K562 (cell line): ENCODE results near the gene PLP2. TPM values are rescaled to one million over a fixed set of nuclear protein-coding genes. Genes with fewer than 3 reads are reported as not detected.

ENCODE experiments used
- ATAC-seq: fragments of 200-7000 bp; cut with Tn5 transposase; 3 replicates; pipeline ENCODE4 v1.9.1; 2020; ENCODE audit warnings: moderate library complexity
- BruUV-seq: library from RNA; stranded (reverse); fragments of 400-500 nt; replicated peaks from 2 replicates; lab custom pipeline; 2021; lab: Mats Ljungman, UMichigan
- CTCF ChIA-PET: fragments of 300-600 bp; formaldehyde crosslinking; extraction: SDS; loops from one replicate; lab custom pipeline; 2021; ENCODE audit warnings: low intra/inter-chr PET ratio; lab: Yijun Ruan, JAX
- POLR2A ChIA-PET: fragments of 300-600, 350-650 bp; sonication (Branson Sonifier 250); formaldehyde crosslinking; extraction: SDS; loops from one replicate; lab custom pipeline; 2021; ENCODE audit warnings: antibody characterized with exemption, inconsistent platforms; lab: Yijun Ruan, JAX
- DNase-seq, 4 experiments: peaks; one replicate each; pipeline versions ENCODE4 v3.0.0 to v3.0.0-alpha.2; 2011 to 2018; ENCODE audit warnings: low spot score in 3 of 4, mixed read lengths in 3 of 4; ENCODE audit errors: extremely low read depth in 1 of 4
- FAIRE-seq: peaks from 2 replicates; lab custom pipeline; 2011; peaks lifted over from hg19 to GRCh38; lab: Jason Lieb, UNC
- H2AFZ ChIP-seq: 2 replicates; pipeline ENCODE4 v1.6.0; 2011; ENCODE audit warnings: low read depth, low read length, control low read depth, inconsistent platforms
- H3K27ac ChIP-seq: fragments of 200-600 bp; 3 replicates; pipeline ENCODE4 v1.8.0; 2011; ENCODE audit warnings: low read depth, mild to moderate bottlenecking, control low read depth, inconsistent platforms, low read length, moderate library complexity, mixed read lengths; ENCODE audit errors: extremely low read depth
- H3K27me3 ChIP-seq, 2 experiments: fragments of 300-600 bp in 1 of 2; 2 replicates in 1 of 2; 3 replicates in 1 of 2; pipeline versions ENCODE4 v1.6.0 to v1.8.0; 2011; ENCODE audit warnings: inconsistent platforms in 2 of 2, low read length in 2 of 2, mild to moderate bottlenecking in 1 of 2, mixed read lengths in 1 of 2, moderate library complexity in 1 of 2; ENCODE audit not compliant: control insufficient read depth in 2 of 2, insufficient read depth in 2 of 2
- H3K36me3 ChIP-seq: fragments of 300-600 bp; 3 replicates; pipeline ENCODE4 v1.8.0; 2011; ENCODE audit warnings: mild to moderate bottlenecking, low read length, inconsistent platforms; ENCODE audit not compliant: control insufficient read depth, insufficient read depth
- H3K4me1 ChIP-seq, 2 experiments: fragments of 200-600 bp in 1 of 2; replicated peaks in 1 of 2; 2 replicates in 1 of 2; 3 replicates in 1 of 2; pipeline versions ENCODE4 v1.5.1 to v1.8.0; 2011; ENCODE audit warnings: inconsistent platforms in 2 of 2, low read length in 2 of 2, mild to moderate bottlenecking in 1 of 2, mixed read lengths in 1 of 2, moderate library complexity in 1 of 2; ENCODE audit not compliant: control insufficient read depth in 2 of 2, insufficient read depth in 2 of 2
- H3K4me2 ChIP-seq: 2 replicates; pipeline ENCODE4 v1.6.1; 2011; ENCODE audit warnings: low read length, control low read depth, inconsistent platforms, mixed read lengths; ENCODE audit not compliant: insufficient read depth
- H3K4me3 ChIP-seq: fragments of 200-600 bp; sonication (generic), shearing (Covaris generic); 2 replicates; pipeline ENCODE4 v1.5.1; 2016; ENCODE audit warnings: control low read depth, inconsistent platforms
- H3K79me2 ChIP-seq: fragments of 200-600 bp; 3 replicates; pipeline ENCODE4 v1.8.0; 2011; ENCODE audit warnings: low read length, inconsistent platforms; ENCODE audit not compliant: control insufficient read depth, insufficient read depth
- H3K9ac ChIP-seq, 2 experiments: 2 replicates each; pipeline versions ENCODE4 v1.6.0 to v1.6.1; 2011; ENCODE audit warnings: low read depth in 2 of 2, low read length in 2 of 2, control low read depth in 1 of 2, inconsistent platforms in 1 of 2, mild to moderate bottlenecking in 1 of 2, mixed read lengths in 1 of 2; ENCODE audit not compliant: insufficient read depth in 1 of 2
- H3K9me1 ChIP-seq: one replicate; pipeline ENCODE4 v1.6.0; 2011; ENCODE audit warnings: inconsistent platforms, mild to moderate bottlenecking, low read length, moderate library complexity; ENCODE audit not compliant: control insufficient read depth, insufficient read depth
- H3K9me3 ChIP-seq: replicated peaks from 2 replicates; pipeline ENCODE4 v1.5.1; 2011; ENCODE audit warnings: low read depth, low read length, inconsistent platforms; ENCODE audit not compliant: control insufficient read depth, insufficient read depth
- H4K20me1 ChIP-seq: replicated peaks from 2 replicates; pipeline ENCODE4 v1.6.1; 2011; ENCODE audit warnings: low read length, inconsistent platforms, mixed read lengths; ENCODE audit not compliant: control insufficient read depth, insufficient read depth
- ATF1 ChIP-seq, 2 experiments: fragments of 450-650 bp in 1 of 2; IDR thresholded peaks; 2 replicates each; pipeline ENCODE4 v1.6.1; 2016; ENCODE audit warnings: missing compliant biosample characterization in 1 of 2, missing genetic modification characterization in 1 of 2
- CREB3L1 ChIP-seq: fragments of 450-650 bp; IDR thresholded peaks from 2 replicates; pipeline ENCODE4 v1.6.1; 2014; ENCODE audit warnings: low read depth, mild to moderate bottlenecking, moderate library complexity, borderline replicate concordance
- MAFG ChIP-seq: fragments of 450-650 bp; conservative IDR thresholded peaks from 2 replicates; pipeline ENCODE4 v1.6.1; 2016; ENCODE audit warnings: missing genetic modification characterization, missing compliant biosample characterization
- TAF9B ChIP-seq: fragments of 450-650 bp; IDR thresholded peaks from 2 replicates; pipeline ENCODE4 v1.6.1; 2018; ENCODE audit warnings: mild to moderate bottlenecking; ENCODE audit not compliant: partially characterized antibody
- TRIM24 ChIP-seq, 2 experiments: fragments of 450-650 bp; IDR thresholded peaks; 2 replicates each; pipeline ENCODE4 v1.6.1; 2016
- ZBTB33 ChIP-seq: sonication (generic); formaldehyde crosslinking; IDR thresholded peaks from 2 replicates; pipeline ENCODE4 v1.8.1; 2023; ENCODE audit warnings: mild to moderate bottlenecking, missing genetic modification reagents
- ZBTB7A ChIP-seq: IDR thresholded peaks from 2 replicates; pipeline ENCODE4 v1.6.1; 2011; ENCODE audit warnings: low read depth, mild to moderate bottlenecking, low read length, moderate library complexity, borderline replicate concordance; ENCODE audit not compliant: control insufficient read depth
- WGBS: fragments of 100-300 bp; shearing (Covaris generic); methylation state at CpG from one replicate; pipeline ENCODE4 v1.1.6; 2016; ENCODE audit warnings: low coverage, mixed read lengths; ENCODE audit not compliant: insufficient coverage; ENCODE audit errors: missing lambda C conversion rate; 5-methylcytosine and 5-hydroxymethylcytosine counted together
- in situ Hi-C: fragments of 300-500 bp; cut with MboI; formaldehyde crosslinking; loops from 4 replicates; pipeline ENCODE4 v1.15.0; 2018; ENCODE audit warnings: inconsistent platforms, mixed read lengths
- intact Hi-C: fragments of 100-400 bp; cut with micrococcal nuclease; formaldehyde crosslinking; loops from 2 replicates; pipeline ENCODE4 v1.14.2; 2022
- polyA plus RNA-seq, 8 experiments: library from polyadenylated mRNA; depleted of rRNA in 4 of 8; stranded (reverse) in 5 of 8; unstranded in 3 of 8; fragments of >200 nt; fragmentation: Nextera tagmentation in 2 of 8; fragmentation: Illumina TruSeq in 1 of 8; extraction: Ambion mirVana in 2 of 8; extraction: Trizol in 1 of 8; gene quantifications; 2 replicates each; pipeline versions ENCODE4 v1.2.1 to v1.2.3, GENCODE V29; 2011 to 2014; ENCODE audit warnings: inconsistent platforms in 1 of 8, missing spikeins in 1 of 8
- total RNA-seq, 7 experiments: library from RNA; depleted of rRNA in 6 of 7; stranded (reverse); fragments of >200 nt in 6 of 7; fragmentation: Illumina TruSeq in 2 of 7; extraction: Trizol in 2 of 7; gene quantifications; 2 replicates each; pipeline versions ENCODE4 v1.2.1 to v1.2.3, GENCODE V29; 2011 to 2021; ENCODE audit warnings: low replicate concordance in 1 of 7

The PLP2 gene
- total and polyA plus RNA-seq, 9 of the 15 experiments (the other 6 are each of a cell fraction or from before 2014, with no cell fraction given), result 34.7 to 236 (median 112) TPM

- no peak for ATAC-seq
- peaks cover 7% of the 10 kb centered on the region; the same call in 1 of the 3 replicates for H3K36me3 ChIP-seq
- H3K9ac ChIP-seq, result peak overlapping the region; percentile 54 to 72; a peak in 3 of 4 replicates
- peak overlapping the region; percentile 35 for H3K4me2 ChIP-seq
- peak overlapping the region; percentile 55 for H3K27ac ChIP-seq
- TF ChIP-seq ZBTB33 (peak; percentile 82), MAFG (no peak), TRIM24 (IDR thresholded peaks at IDR 0.05) (no peak), ATF1 (CRISPR knock-in tag; IDR thresholded peaks at IDR 0.05) (no peak), ATF1 (tag; IDR thresholded peaks at IDR 0.05) (no peak), ZBTB7A (peak; percentile 28; the same call in 1 of the 2 replicates), CREB3L1 (peak; percentile 83; the same call in 1 of the 2 replicates), TAF9B (no peak)
- TF ChIP-seq, all 486 proteins: peak for 3
- Histone ChIP-seq H3K9me3 (no peaks in the 10 kb centered on the region), H3K4me3 (no peak overlapping the region), H2AFZ (peak overlapping the region; percentile 64), H3K79me2 (peaks cover 44% of the 10 kb centered on the region), H3K9me1 (no peaks in the 10 kb centered on the region), H3K27me3 (no peaks in the 10 kb centered on the region), H4K20me1 (peaks cover 7% of the 10 kb centered on the region), H3K4me1 (peaks cover 47 to 55% of the 10 kb centered on the region in 2 experiments)
- intact Hi-C loops (no loop called here), in situ Hi-C loops (no loop called here)
- CTCF ChIA-PET, result no interaction called here
- DNase-seq (no peak), FAIRE-seq (peak; percentile 69)
- POLR2A ChIA-PET, result no interaction called here
- 30% methylated on average over 2 of the region's 8 CpGs for WGBS
- no TSS peak for BruUV-seq
Observed at GRCh38 chrX:49188468-49189076, 16.9 kb downstream of the PLP2 start.
